ENCODE data around the gene CD2AP.

DNA sequence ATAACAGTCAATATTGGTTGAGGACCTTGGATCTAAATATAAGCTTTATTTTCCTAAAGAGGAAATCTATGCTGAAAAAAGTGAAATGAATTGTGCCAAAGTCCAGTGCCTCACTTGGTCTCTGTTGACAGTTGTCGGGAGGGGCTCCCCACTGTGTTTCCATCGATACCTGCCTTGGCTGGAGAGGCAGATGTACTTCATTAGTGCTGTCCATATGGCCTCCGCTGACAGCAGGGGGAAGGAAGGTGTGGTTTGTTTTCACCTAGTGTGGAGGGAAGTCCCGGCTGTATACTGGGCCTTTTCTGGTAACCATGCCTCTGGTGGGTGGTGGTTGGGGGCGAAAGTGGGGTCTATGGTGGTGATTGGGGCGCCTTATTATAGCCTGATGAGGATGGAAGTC lies 42.7 kb downstream of the CD2AP start:
- TF ChIP-seq, protein P1, sequence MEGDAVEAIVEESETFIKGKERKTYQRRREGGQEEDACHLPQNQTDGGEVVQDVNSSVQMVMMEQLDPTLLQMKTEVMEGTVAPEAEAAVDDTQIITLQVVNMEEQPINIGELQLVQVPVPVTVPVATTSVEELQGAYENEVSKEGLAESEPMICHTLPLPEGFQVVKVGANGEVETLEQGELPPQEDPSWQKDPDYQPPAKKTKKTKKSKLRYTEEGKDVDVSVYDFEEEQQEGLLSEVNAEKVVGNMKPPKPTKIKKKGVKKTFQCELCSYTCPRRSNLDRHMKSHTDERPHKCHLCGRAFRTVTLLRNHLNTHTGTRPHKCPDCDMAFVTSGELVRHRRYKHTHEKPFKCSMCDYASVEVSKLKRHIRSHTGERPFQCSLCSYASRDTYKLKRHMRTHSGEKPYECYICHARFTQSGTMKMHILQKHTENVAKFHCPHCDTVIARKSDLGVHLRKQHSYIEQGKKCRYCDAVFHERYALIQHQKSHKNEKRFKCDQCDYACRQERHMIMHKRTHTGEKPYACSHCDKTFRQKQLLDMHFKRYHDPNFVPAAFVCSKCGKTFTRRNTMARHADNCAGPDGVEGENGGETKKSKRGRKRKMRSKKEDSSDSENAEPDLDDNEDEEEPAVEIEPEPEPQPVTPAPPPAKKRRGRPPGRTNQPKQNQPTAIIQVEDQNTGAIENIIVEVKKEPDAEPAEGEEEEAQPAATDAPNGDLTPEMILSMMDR (IDR thresholded peaks at IDR 0.05; ENCODE audit: low read length), result no peak
- TF ChIP-seq EZH2 (optimal IDR thresholded peaks at IDR 0.05; ENCODE audit: low read depth, low read length), result no peak
